ENCODE results near the gene AFF3.

Gene AFF3

DNA sequence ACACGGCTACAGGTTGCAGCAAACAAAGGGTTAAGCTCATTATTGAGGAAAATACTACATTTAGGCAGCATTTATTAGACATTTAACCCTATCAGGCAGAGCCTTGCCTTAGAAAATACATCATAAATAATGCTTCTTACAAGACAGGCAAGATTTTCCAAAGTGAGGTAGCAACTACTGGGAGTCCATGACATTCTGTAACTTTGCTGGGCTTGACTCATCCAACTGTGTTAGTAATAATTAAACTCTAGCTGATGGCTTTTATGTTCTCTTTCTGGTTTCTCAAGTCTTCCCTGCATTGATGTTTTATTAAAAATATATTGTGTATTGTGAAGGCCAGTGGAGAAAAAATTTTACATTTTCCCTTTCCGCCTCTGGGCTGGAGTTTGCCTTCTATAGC, 291.3 kb downstream of the AFF3 start:
- no peak for DNase-seq

DNA sequence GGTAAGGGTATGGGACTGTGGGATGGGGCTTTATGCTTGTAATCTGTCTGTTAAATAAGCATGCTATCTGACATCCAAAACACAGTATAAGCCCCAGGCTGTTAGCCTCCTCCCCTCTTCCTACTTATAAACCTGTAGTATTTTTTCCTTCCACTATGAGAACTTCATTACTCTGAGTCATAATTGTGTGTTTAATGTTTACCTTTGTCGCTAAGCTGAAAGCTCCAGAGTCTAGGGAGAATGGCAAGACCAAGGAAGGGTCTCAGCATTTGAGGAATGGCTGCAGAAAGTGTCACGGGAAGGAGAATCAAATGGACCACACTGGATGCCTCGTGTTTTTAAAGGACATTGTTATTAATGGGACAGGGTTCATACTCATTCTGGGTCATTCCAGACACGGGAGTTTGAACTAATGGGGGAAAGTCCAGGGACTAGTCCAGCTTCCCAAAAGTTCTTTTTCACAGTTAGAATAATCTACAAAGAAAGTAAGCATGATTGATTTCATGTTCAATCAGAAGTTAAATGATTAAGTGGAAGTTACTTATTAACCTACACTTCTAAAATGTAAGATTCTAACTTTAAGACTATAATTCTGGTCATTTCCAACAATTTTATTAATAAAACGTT, 292.2 kb downstream of the AFF3 start:
- DNase-seq, result no peak

DNA sequence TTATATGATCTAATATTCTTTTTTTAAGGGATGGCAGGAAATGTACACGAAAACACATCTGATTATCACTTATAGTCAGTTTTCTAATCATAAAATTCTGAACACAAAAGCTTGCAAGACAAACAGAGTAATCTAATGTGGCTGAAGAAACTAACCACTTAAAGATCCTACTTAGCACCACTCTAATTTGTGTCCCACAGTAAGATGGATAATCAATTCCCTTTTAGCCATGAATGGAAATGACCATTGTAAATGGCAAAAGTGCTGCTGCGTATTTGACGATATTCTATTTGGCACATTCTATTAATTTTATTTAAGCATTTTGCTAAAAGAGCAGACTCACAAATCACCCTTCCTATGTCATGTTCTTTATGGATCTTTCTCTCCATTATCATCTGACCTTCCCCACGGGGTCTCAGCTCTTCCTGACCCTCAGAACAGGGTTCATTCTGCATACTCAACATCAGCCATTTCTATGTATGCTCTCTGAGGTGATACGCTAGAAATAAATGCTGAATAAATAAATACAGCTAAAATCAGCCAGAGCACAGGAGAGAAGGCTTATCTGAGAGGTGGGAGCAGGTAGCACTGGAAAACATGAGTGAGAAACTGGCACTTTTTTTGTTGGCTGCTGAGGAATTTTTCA, 295.8 kb downstream of the AFF3 start:
- DNase-seq, result no peak

DNA sequence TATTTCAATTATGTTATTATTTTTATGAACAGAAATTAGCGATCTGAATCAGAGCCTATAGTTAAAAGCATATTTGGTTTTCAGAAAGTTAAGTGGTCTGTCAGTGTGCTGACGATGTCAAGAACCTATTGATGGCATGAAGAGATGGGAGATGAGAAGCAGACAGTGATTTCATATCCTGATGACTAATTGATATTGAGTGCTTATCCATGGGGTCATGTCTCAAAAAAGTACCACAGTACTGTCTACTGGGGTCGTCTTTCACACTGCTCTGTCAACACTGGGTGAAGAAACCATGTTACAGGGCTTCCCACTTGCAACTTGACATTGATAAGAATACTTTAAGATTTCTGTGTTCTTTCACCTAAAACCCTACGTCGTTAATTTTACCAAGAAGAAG, 297.1 kb downstream of the AFF3 start:
- DNase-seq, result no peak

DNA sequence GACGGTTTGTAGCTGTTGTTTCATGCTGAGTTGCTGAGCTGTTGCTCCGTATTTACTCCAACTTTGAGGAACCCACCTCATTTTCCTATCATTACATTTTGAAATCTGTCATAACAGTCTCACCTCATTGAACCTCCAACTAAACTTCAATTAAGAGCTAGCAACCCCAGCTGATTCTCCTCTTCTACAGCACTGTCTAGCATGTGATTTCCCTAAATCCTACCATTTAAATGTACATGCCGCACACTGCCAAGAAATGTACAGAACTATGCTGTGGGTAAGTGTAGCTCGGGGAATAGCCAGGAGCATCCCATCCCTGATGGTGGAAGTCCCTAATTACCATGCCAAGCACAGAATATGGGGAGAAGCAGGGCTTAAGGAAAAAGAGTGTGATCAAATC, 299.9 kb downstream of the AFF3 start:
- DNase-seq, result no peak

DNA sequence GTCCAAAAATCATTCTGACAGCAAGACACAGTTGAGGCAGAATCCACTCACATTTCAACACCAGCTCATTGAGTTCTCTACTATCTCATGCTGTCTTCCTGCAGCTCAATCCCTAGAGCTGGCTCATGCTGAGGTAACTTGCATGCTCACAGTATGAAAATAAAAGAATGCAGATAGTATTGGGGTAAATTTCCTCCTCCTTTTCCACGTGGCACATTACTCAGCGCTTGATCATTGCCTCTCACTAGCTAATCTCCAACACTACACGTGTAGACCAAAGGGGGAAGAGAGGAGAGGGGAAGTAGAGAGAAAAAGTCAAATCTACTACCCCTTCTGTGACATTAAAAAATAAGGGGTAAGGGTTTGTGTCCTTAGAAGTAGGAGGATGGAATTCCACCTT, 300.6 kb downstream of the AFF3 start:
- no peak for DNase-seq

DNA sequence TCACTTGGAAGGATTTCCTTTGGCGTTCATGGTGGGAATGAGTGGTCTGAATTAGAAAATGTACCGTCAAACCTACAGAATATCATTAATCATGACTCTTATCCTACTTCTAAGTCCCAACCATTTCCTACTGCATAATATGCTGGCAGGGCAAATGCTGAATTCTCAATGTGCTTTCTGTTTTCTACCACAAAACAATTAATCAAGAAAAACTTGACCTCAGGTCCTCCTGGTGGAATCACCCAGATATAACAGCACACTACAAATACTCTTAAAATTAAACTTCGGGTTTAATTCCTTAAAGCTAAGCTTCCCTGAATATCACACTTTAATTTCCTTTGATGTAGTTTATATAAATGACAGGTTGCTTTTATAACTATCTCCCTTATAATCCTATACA, 301.6 kb downstream of the AFF3 start:
- no peak for DNase-seq

DNA sequence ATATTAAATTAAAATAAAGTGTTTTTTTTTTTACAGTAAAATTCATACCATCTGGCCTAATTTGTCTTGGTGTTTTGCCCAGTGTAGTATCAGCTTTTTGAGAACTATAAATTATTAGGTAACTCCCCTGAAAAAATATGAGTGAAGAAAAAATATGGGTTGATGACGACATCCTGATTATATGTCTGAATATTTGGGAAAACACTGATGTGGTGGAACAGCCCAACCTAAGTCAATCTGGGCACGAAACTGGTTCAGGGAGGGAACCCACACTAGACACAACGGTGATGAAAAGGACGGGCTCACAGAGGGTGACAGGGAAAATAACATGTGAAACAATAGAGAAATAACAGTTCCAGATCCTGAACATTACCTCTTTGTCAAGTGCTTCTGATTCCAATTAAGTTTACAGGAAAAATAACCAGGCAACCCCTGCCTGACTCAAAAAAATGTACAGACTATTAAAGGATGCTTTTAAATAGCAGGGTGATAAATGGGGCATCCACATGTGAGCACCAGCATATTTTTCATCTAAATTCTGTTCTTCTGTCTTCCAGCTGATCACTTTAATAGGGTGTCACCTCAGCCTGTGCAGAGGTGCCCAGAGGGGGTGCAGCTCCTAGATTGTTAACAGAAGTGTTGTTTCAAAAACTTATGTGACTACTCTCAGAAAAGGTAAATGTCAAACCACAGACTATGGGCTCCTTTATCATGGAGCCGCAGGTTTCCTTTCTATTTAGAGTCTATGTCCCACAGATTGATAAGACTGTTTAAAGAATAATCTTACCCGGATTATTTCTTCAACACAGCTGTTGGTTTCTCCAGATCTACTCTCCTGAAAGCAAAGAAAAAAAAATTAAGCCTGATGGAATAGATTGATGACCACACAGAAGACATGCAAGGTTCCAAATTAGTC, 305.4 kb downstream of the AFF3 start:
- DNase-seq, result no peak

DNA sequence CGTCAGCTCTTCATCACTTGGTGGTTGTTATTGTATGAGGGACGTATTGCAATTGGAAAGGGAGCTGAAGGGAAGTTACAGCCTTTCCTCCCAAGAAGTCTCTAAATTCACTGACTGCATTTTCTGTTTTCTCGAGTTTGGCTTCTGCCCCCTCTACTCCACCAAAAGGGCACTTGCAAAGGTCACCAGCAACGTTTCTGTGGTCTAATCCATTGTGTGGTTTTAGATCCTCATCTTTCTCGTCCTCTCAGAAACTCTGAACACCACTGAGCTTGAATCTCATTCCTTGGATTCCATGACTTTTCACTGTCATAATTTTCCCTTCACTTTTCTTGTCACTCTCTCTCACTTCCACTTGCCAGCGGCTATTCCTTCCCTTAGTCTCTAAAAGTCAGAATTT, 308.0 kb downstream of the AFF3 start:
- DNase-seq, result no peak

DNA sequence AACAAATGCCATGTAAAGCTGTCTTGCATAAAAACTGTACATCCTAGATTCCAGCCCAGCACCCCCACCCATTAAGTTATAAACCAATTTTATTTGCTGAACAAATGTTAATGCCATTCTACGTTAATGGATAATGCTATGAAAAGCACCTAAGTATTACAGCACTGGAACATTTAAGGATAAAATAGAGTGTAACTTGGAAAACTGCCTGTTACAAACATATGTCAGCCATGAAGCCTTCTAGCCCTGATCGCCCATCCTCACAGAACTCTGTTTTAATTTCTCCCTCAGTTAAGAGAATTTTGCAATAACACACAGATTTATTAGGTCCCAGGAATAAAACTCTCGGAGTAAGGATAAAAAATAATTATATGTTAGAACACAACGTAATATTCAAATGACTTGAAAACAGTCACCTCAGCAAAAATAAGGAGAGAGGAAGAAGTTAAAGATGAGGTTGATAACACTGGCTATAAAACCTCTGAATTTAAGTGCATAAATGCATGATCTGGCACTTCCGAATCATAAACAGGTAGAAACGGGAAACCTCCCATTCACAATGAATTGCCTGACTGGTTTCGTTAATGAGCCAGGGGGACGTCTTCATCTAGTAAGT, 308.7 kb downstream of the AFF3 start:
- no peak for DNase-seq

DNA sequence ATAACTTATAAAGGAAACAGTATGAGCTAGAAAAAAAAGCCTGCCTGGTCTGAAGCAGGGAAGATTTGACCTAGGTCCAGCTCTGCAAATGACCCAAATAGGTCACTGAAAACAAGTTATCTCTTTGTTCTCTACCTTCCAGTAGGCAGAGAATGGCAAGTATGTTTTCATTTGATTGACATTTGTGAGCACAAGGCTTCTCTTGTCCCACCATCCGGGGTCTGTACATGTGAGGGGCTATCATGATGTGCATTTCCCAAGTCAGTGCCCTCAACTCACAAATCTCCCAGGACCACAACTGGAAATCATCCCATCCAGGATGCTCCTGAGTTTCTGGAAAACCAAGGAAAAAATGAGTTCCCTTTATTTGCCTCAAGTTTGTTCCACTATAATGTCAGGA, 309.5 kb downstream of the AFF3 start:
- no peak for DNase-seq

DNA sequence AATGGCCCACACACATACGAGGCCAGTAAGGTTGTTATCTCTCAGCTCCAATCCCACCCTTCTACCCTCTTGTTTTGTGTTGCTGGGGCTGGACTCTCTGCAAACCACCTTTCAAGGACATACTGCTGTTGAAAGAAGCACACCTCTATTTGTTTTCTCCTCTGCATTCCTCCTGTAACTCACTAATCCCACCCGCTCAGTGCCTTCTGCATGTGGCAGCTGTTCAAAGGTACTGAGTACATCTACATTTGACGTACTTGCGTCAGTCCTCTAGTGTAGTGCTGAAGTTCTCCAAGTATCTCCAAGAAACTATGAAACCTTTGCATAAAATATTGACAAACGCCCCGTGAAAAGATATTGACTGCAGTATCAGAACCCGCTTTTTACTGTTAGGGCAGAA, 310.6 kb downstream of the AFF3 start:
- no peak for DNase-seq

DNA sequence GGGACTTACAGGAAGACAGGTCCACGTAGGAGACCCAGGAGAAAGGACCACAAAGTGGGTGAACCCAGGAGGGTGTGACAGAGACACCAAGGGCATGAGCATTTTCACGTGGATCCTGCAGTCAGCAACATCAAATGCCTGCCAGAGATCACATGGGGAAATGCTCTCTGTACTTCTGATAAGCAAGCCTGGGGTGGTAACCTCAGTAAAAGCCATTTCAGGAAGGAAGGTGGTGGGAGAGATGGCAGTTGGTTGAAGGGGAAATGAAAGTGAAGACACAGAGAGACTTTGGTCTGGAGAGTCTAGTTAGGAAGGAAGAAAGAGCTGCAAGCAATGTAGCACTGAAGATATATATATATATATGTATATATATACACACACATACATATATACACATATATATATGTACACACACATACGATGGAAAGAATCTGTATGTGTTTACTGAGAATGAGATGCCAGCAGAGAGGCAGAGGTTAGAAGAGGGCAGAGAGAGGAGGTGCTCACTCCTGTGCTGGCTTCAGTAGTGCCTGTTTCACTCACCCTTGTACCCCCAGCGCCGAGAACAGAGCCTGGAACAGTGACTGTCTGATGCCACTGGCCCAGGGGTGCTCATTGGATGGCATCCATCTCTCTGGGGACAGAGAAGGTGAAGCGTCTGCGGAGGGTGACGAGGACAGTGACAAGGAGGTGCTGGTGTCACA, 314.9 kb downstream of the AFF3 start:
- peak; percentile 14 to 22 for DNase-seq

DNA sequence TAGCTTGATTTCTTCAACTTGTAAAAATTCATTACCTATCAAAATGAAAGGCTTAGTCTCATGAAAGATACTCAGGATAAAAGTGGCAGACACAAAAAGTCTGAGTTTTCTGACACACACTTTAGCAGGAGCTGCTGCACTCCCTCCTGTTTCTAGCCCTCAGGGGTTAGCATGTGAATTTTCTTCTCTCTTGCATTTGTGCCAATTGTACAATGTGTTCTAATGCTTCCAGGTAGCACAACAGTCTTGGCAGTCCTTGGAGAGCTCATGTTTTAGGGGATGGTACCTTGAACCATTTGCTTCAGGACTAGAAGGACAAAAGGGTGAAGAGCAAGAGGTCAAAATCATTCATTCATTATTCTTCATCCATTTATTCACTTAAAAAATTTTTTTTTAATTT, 316.8 kb downstream of the AFF3 start:
- no peak for DNase-seq

DNA sequence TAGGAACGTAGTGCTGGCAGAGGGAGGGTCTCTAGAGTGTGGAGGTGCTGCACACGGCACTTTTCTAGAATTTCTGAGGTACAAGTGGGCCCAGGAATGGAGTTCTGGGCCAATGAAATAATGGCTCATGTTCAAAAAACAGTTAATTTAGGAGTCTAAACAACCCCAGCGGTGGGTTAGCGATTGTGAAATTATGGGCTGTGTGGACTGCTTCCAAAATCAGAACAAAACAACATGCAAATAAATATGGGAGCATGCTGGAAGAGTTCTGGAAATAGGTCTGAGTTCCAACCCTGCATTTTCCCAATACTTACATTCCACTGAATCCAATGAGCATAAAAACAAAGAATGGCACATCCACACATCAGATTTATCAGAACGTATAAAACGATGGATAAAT, 317.6 kb downstream of the AFF3 start:
- no peak for DNase-seq

DNA sequence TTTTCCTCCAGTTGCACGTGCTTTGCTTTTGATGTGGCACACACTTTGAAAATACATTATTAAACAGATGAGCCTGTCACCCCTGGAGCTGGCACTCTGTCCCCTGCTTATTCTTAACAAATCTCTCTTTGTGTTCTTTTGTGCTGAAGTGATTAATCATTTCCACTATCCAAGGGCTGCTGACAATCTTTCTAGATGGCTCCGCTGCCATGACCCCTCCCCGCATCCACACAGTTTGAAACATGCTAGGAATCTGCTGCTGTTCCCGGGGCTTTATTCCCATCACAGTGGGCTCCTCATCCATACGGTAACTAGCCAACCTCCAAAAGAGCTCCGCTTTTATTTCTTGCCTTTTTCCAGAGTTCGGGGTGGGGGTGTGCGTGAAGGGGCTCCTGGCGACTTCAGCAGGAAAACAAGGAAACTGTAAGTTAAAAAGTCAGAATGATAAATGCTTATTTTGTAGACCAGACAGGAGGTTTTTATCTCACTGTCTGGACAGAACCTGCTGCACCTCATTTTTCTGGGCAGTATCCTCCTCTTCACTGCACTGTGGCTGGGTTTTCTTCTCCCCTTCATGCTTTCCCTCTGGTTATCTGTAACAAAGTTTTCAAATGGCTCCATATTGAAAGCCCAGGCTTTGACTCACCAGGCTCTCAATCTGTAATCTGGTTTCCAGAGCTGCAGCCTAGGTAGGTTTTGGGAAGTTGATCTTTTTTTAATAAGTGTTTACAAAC, 319.7 kb downstream of the AFF3 start:
- no peak for DNase-seq

DNA sequence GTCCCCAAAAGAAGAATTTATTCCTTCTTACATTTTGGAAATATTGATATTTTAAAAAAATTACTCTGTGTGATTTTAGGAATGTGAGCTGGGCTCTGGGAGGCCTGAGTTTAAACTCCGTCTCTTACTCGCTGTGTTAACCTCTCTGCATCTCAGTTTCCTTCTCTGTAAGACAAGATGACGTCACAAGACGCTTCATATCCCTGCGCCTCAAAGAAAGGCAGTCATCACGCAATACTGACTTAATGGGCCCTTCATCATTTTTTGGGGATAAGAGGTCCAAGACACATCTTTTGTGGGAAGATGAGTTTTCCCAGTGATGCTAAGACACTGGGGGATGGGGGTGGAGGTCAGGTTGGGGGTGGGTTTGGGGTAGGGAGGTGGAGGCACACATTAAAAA, 320.4 kb downstream of the AFF3 start:
- DNase-seq, result no peak

DNA sequence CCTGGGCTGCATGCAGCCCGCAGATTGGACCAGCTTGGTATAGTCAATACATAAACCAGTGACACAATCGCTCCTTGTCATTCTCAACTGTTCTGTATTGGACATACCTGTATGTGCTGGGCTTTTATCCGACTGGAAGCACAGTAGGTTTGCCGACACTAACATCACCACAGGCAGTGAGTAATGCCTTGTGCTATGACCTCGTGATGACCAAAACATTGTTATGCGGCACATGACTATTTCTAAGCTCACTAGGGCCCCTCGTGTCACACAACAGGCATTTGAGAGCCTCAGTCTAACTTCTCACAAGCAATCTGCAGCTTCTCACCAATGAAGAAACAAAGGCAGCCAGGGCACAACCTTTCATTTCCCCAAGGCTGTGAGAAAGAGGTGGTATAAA, 320.8 kb downstream of the AFF3 start:
- no peak for DNase-seq

DNA sequence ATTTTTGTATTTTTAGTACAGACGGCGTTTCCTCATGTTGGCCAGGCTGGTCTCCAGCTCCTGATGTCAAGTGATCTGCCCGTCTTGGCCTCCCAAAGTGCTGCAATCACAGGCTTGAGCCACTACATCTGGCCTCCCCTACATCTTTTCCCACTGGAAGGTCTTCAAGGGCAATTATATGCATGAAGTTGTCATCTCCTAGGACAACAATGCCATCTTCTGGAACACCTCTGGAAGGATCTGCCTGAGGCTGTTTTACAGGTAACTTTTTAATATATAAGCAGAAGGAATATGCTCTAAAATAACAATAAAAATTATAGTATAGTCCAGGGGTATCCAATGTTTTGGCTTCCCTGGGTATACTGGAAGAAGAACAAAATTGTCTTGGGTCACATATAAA, 321.4 kb downstream of the AFF3 start:
- DNase-seq, result no peak

DNA sequence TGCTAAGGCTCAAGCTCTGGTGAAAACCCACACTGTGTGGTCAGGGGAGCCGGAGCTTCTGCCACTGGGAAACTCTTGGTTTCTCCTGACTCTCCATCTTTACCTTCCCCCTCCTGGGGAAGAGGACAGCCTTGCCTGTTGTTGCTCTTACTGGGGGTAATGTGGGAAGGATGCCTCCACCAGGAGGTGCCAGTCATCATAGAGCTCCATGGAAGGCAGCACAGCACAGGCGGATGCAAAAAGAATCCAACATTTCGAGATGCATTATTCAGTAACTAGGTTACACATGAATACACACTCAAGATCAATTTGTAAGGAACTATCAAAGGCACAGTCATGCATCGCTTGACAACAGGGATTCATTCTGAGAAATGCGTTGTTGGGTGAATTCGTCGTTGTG, 322.6 kb downstream of the AFF3 start:
- DNase-seq, result no peak

DNA sequence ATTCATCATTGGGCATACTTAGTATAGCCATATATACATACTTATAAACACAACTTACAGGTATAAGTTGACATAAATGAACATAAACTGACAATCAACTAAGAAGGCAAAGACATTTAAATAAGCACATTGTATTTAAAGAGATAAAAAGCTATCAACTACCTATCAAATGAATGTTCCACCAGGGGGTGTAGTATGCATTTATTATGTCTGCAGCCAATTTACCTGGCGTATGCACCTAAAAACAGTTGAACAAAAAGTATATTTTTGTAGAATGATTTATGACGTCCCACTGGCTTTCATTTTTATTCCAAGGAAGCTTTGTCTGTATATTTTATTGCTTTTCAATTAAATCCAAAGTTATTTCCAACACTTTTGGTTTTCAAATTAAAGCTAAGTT, 323.5 kb downstream of the AFF3 start:
- no peak for DNase-seq

DNA sequence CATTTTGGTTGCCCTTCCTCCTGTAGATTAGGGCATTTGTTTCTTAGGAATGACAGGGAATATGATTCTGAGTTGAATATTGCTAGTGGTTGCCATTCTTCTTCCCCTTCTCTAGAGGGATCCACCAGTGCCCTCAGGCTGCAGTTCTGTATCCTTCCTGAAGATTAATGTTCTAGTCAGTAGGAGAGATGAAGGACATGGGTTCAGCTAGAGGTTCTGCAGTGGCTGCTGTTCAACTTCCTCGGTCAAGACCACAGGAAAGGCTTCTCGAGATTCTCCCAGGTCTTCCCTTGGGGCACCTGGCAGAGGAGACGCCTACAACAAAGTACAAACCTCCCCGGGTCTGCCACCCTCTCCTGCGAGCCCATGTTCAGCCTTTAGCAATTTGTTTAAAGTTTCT, 325.5 kb downstream of the AFF3 start:
- no peak for DNase-seq
